Activated naive CD8-positive, alpha-beta T cell (primary cell): ENCODE data around the gene GAS6.
"Not testable (repeated sequence)": the region's sequence is repeated elsewhere in the genome, so short reads cannot be mapped to it uniquely, and the experiment has no call there.

Source experiments
- H3K27ac Mint-ChIP-seq: one replicate; pipeline ENCODE4 v1.8.0; 2021; ENCODE audit warnings: mixed read lengths
- H3K27me3 Mint-ChIP-seq: one replicate; pipeline ENCODE4 v1.8.0; 2021; ENCODE audit warnings: mixed read lengths
- H3K36me3 Mint-ChIP-seq: one replicate; pipeline ENCODE4 v1.8.0; 2021; ENCODE audit warnings: mixed read lengths
- H3K4me1 Mint-ChIP-seq: one replicate; pipeline ENCODE4 v1.8.0; 2021; ENCODE audit warnings: low read depth, mixed read lengths
- H3K4me3 Mint-ChIP-seq: one replicate; pipeline ENCODE4 v1.8.0; 2021; ENCODE audit warnings: mild to moderate bottlenecking, mixed read lengths
- H3K9me3 Mint-ChIP-seq: one replicate; pipeline ENCODE4 v1.8.0; 2021; ENCODE audit warnings: low read depth, mixed read lengths

The GAS6 gene

DNA sequence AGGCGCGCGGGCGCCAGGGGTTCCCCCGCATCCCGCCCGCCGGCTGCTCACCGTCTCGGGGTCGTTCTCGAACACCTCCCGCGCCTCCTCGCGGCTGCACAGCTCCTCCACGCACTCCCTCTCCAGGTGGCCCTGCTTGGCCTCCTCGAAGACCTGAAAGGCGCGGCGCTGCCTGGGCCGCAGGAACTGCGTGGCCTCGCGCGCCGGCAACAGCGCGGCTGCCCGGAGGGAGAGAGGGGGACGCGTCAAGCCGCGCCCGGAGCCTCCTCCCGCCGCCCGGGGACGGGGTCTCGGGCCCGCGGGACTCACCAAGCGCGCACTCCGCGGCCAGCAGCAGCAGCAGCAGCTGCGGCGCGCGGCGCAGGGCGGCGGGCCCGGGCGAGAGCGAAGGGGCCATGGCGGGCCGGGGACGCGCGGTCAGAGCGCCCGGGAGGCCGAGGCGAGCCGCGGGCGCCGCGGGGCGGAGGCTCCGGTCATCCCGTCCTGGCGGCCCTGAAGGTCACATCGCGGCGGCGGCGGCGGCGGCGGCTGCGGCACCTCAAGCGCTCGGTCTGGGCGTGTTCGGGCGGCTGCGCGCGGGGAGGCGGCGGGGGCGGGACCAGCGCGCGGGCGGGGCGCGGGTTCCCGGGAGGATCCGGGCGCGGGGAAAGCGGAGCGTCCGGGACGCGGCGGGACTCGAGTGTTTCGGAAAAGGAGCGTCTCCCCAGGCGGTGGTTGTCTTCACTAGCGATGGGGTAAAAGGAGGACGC, at the start of gene GAS6:
Gene GAS6 (minus strand): TSS at position 553 of the 749 bp plus-strand sequence. CDS start 156 bp downstream, at position 397.
- Mint-ChIP-seq H3K36me3 (no peaks in the 10 kb centered on the region), H3K27me3 (peaks cover 31% of the 10 kb centered on the region), H3K4me1 (peaks cover 13% of the 10 kb centered on the region), H3K4me3 (peak within 1 kb of the TSS; percentile 78), H3K27ac (no peak within 1 kb of the TSS), H3K9me3 (no peaks in the 10 kb centered on the region)

GRCh38 chr13:113913408-113913807, 49.5 kb upstream of the GAS6 start:
- H3K4me1 Mint-ChIP-seq, H3K4me3 Mint-ChIP-seq, H3K36me3 Mint-ChIP-seq, H3K27ac Mint-ChIP-seq, H3K9me3 Mint-ChIP-seq: not testable (repeated sequence)
- peaks cover 30% of the 10 kb centered on the region for H3K27me3 Mint-ChIP-seq

- Mint-ChIP-seq H3K27me3 (peaks cover 32% of the 10 kb centered on the region), H3K27ac (no peak overlapping the region), H3K4me3 (no peak overlapping the region), H3K4me1 (peaks cover 9% of the 10 kb centered on the region), H3K9me3 (peaks cover 3% of the 10 kb centered on the region), H3K36me3 (peaks cover 7% of the 10 kb centered on the region)
Observed at GRCh38 chr13:113912596-113912995, 48.7 kb upstream of the GAS6 start.

DNA sequence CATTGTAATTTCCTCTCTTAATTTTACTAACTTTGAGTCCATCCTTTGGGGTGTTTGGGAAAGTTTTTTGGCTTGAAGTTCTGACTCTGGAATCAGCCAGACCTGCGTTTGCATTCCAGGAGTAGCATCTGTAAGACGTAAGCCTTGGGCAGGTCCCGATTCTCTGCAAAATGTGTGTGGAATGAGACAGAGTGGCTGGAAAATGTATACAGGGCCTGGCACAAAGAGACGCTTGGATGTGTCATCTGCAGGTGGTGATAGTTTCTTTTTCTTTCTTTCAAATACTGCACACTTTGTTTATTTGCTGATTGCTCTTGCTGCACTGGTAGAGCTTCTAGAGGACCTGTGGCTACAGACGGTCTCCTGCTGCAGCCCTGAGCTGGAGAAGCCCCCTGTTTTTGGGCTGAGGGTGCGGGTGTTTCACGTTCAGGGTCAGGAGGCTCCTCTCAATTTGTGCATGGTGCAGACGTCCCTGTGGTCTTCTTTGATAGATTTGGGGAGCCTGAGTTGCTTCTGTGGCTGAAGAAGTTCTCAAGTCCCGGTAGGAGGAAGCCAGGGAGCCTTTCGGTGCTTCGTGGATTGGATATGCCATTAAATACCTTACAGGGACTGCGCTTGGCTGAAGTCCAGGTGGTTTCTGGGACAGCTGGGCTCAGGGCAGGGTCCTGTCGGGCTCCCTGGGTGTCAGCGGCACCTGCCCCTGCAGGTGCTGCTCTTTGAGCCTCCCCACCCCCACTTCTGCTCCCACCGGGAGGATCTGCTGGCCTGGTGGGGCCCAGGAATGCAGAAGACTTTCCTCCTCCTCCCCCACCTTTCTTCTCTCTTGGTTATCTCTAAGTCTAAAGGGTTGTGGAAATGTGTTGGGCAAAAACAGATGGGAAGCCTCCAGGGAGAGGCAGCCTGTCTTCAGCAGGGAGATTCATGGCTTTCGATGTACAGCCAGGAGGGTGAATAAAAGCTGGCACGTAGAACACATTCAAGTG, 44.0 kb upstream of the GAS6 start:
- Mint-ChIP-seq H3K27ac (no peak overlapping the region), H3K4me1 (peaks cover 9% of the 10 kb centered on the region), H3K4me3 (no peak overlapping the region), H3K36me3 (peaks cover 4% of the 10 kb centered on the region), H3K27me3 (peaks cover 16% of the 10 kb centered on the region), H3K9me3 (peaks cover 3% of the 10 kb centered on the region)

DNA sequence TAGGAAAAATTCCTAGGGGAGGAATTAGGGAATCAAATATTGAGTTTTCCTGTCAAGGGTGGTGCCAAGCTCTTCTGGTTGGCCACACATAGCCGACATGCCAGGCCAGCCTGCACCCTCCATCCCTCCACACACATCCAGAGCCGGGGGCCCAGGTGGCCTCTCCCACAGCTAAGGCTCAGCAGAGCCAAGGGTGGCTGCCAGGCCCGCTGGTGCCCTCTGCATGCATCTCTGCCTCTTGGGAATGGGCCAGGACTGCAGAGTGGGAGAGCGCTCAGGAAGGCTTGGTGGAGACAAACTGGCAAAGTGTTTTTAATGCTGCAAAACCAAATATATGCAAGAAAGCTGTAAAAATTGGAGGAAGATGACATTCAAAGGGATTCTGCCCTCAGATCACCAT, 42.7 kb upstream of the GAS6 start:
- H3K4me1 Mint-ChIP-seq = peaks cover 5% of the 10 kb centered on the region
- no peaks in the 10 kb centered on the region for H3K36me3 Mint-ChIP-seq
- no peak overlapping the region for H3K27ac Mint-ChIP-seq
- H3K27me3 Mint-ChIP-seq = peaks cover 7% of the 10 kb centered on the region
- H3K9me3 Mint-ChIP-seq = no peaks in the 10 kb centered on the region
- no peak overlapping the region for H3K4me3 Mint-ChIP-seq

GRCh38 chr13:113905942-113906341, 42.1 kb upstream of the GAS6 start:
- no peaks in the 10 kb centered on the region for H3K9me3 Mint-ChIP-seq
- no peaks in the 10 kb centered on the region for H3K36me3 Mint-ChIP-seq
- no peak overlapping the region for H3K4me3 Mint-ChIP-seq
- H3K27me3 Mint-ChIP-seq = peaks cover 4% of the 10 kb centered on the region
- H3K4me1 Mint-ChIP-seq = peaks cover 5% of the 10 kb centered on the region
- H3K27ac Mint-ChIP-seq = no peak overlapping the region

DNA sequence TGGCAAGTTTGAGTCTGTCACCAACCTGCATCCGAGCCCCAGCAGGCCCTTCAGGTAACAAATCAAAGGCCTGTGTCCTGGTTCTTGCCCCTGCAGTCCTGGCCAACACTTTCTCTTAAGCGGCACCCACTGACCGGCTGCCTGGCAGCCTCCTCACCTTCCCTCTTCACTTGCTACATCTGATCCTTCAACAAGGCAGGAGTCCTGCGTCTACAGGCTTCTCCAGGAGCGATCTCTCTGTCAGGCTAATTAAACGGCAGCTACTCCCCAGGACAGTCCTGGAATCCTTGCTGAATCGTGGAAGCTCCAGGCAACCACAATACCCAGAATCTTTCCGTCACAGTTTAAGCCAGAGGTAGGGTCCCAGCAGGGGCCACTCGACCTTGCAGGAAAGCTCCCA, 41.1 kb upstream of the GAS6 start:
- Mint-ChIP-seq H3K4me3 (no peak overlapping the region), H3K27ac (no peak overlapping the region), H3K9me3 (no peaks in the 10 kb centered on the region), H3K27me3 (peaks cover 2% of the 10 kb centered on the region), H3K4me1 (peaks cover 5% of the 10 kb centered on the region), H3K36me3 (no peaks in the 10 kb centered on the region)

DNA sequence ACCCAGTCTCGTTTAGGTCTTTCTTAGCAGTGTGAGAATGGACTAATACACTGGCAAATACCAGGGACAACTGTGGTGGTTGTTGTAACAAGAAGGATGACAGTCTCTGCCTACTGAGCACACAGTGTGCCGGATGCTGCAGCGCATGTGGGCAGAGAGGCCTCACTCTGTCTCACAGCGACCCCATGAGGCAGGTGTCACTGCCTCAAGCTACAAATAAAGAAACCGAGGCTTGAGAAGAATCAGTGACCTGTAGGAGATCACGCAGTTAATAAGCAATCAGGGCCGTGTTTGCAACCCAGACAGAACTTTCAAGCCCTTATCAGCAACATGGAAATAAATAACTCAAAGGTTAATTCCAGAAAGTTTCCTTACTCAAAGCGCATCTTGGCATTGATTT, 40.5 kb upstream of the GAS6 start:
- Mint-ChIP-seq H3K4me1 (peaks cover 5% of the 10 kb centered on the region), H3K9me3 (no peaks in the 10 kb centered on the region), H3K36me3 (no peaks in the 10 kb centered on the region), H3K27me3 (peaks cover 2% of the 10 kb centered on the region), H3K27ac (no peak overlapping the region), H3K4me3 (no peak overlapping the region)

DNA sequence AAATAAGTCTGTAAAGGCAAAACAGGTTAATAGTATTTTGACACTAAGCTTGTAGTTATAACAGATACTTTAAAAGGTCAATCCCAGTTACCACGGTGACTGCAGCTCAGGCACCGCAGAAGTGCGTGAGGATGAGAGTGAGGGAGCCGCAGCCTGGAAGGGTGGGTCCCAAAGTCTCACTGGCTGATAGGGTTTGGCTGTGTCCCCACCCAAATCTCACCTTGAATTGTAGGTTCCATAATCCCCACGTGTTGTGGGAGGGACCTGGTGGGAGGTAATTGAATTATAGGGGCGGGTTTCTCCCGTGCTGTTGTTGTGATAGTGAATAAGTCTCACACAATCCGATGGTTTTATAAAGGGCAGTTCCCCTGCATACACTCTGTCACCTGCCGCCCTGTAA, 40.0 kb upstream of the GAS6 start:
- Mint-ChIP-seq H3K4me3 (no peak overlapping the region), H3K27ac (no peak overlapping the region), H3K9me3 (no peaks in the 10 kb centered on the region), H3K27me3 (peaks cover 2% of the 10 kb centered on the region), H3K36me3 (no peaks in the 10 kb centered on the region), H3K4me1 (peaks cover 5% of the 10 kb centered on the region)

GRCh38 chr13:113902986-113903775, 39.3 kb upstream of the GAS6 start:
- Mint-ChIP-seq H3K4me1 (no peaks in the 10 kb centered on the region), H3K27me3 (no peaks in the 10 kb centered on the region), H3K4me3 (no peak overlapping the region), H3K9me3 (no peaks in the 10 kb centered on the region), H3K36me3 (no peaks in the 10 kb centered on the region), H3K27ac (no peak overlapping the region)

DNA sequence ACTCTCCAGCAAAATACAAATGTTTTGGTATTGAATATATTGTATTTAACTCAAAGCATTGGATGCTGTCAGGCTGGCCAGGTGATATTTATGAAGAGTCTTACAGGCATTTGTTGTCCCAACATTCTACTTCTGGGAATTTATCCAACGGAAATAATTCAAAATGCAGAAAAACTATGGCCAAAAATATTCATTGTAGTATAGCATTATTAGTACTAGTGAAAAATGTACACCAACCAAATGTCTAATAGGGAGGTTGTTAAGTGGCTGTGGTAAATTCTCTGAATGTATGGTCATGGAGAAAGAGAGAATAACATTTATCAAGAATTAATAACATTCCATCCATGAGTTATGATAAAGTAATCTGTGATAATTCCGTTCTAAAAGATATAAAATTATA, 38.6 kb upstream of the GAS6 start:
- Mint-ChIP-seq H3K36me3 (no peaks in the 10 kb centered on the region), H3K27ac (no peak overlapping the region), H3K4me3 (no peak overlapping the region), H3K27me3 (peaks cover 1% of the 10 kb centered on the region), H3K9me3 (no peaks in the 10 kb centered on the region), H3K4me1 (no peaks in the 10 kb centered on the region)

DNA sequence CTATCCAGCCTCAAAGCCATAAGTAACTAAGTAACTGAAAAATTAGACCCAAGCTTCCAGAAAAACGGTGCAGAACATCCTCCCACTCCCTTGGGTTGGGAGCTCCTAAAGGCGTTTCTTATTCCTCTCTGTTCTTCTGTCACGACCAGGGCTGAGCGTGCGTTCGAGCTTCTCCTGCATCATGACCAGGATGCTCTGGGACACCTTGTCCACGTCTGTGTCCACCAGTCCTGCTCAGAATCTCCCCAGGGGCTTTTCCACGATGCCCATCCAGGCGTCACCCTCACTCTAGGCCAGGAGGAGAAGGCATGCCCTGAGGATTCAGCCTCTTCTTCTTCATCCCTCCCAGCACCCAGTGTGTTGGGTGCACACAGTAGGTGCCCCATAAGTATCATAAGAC, 37.8 kb upstream of the GAS6 start:
- H3K4me3 Mint-ChIP-seq = no peak overlapping the region
- peaks cover 8% of the 10 kb centered on the region for H3K27me3 Mint-ChIP-seq
- H3K27ac Mint-ChIP-seq = no peak overlapping the region
- no peaks in the 10 kb centered on the region for H3K36me3 Mint-ChIP-seq
- no peaks in the 10 kb centered on the region for H3K9me3 Mint-ChIP-seq
- H3K4me1 Mint-ChIP-seq = no peaks in the 10 kb centered on the region

DNA sequence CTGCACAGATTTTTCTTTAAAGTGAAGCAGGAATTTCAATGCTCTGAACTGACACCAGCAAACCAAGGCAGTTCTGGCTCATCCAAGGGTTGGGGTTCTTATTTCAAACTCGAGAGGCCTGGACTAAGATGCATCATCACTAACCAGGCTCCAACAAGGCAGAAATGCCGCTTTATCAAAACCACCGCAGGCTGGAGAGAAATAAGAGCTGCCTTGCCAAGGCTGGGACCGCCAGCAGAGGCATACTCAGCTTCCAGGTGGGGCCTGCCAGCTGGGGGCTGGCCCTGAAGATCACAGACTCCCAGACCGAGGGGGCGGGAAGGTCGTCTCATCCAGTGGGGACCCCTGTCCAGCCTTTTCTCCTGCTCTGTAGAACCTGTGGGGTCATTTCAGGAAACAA, 37.4 kb upstream of the GAS6 start:
- Mint-ChIP-seq H3K27ac (no peak overlapping the region), H3K4me1 (no peaks in the 10 kb centered on the region), H3K36me3 (no peaks in the 10 kb centered on the region), H3K4me3 (no peak overlapping the region), H3K9me3 (no peaks in the 10 kb centered on the region), H3K27me3 (peaks cover 8% of the 10 kb centered on the region)

DNA sequence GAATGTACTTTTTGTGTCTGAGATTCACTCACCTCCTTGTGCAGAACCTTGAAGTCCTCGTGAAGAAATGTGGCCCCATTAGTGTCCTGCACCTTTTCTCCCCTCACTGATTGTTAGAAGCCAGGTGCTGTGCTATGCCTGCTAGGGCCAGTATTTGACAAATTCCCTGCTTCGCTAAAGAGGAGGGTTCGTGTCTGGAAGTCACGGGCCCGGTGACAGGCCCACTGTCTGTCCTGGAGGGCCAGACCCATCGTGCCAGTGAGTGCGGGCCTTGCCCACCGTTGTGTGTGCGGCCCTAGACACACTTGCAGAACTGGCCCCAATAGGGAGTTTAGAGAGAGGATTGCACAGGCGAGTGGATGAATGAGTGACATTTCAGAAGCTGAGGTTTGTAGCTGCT, 36.8 kb upstream of the GAS6 start:
- no peaks in the 10 kb centered on the region for H3K36me3 Mint-ChIP-seq
- no peaks in the 10 kb centered on the region for H3K9me3 Mint-ChIP-seq
- peaks cover 8% of the 10 kb centered on the region for H3K27me3 Mint-ChIP-seq
- H3K4me1 Mint-ChIP-seq = no peaks in the 10 kb centered on the region
- H3K4me3 Mint-ChIP-seq = no peak overlapping the region
- no peak overlapping the region for H3K27ac Mint-ChIP-seq

DNA sequence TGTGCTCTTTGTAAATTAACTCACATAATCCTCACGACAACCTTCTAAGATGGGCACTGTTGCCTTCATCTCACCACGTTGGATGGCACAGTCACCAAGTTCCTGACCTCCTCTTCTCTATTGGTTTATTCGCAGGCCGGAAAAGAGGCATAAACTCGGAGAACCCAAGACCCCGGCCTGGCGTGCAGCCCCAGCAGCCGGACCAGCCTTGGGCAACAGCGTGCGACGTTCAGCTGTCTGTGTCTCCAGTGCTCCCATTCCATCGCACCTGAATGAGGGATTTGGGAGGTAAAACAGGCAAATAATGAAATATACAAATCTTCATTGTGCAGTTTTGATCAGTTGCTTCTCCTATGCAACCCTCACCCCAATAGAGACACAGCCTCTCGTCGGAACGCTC, 34.5 kb upstream of the GAS6 start:
- Mint-ChIP-seq H3K36me3 (no peaks in the 10 kb centered on the region), H3K27me3 (peaks cover 9% of the 10 kb centered on the region), H3K4me3 (no peak overlapping the region), H3K27ac (no peak overlapping the region), H3K4me1 (no peaks in the 10 kb centered on the region), H3K9me3 (no peaks in the 10 kb centered on the region)
